ENCODE results near the gene VAMP4. TPM values are rescaled to one million over a fixed set of nuclear protein-coding genes. Genes with fewer than 3 reads are reported as not detected.

The VAMP4 gene
- total RNA-seq, 1 experiment from 2014 or later: 4.2 TPM

DNA sequence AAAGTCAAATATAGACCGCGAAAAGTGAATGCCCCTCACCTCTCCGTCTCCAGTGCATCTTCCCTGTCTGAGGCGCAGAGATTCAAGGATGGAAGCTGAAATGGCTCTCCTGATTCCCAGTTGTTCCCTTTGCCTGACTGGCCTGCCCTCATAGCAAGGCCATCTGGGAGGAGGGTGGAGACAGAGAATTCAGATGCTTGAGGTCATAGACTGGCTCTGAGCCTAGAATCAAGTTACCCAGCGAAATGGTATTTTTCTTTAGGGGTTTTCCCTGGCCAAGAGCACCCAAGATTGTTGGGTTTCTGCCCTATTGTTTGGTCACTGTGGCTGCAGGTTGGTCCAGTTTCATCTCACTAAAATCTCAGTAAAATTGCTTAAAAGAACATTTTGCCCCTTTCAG, 46.8 kb upstream of the VAMP4 start:
- no peak overlapping the region for H3K4me3 Mint-ChIP-seq
- peaks cover 4% of the 10 kb centered on the region; the same call in 1 of the 2 replicates for H3K79me2 ChIP-seq (ENCODE audit: insufficient read depth, low read length)
- H3K9me3 ChIP-seq (ENCODE audit: control insufficient read depth, low read depth, low read length): no peaks in the 10 kb centered on the region
- no peak overlapping the region for H2BK20ac ChIP-seq (ENCODE audit: low read depth, low read length, poor library complexity, severe bottlenecking)
- no peak overlapping the region for H3K9ac ChIP-seq (ENCODE audit: extremely low read depth, insufficient read length, low read length)
- no peak overlapping the region for H3K56ac ChIP-seq (ENCODE audit: insufficient read length, low read depth, low read length)
- H3K23me2 ChIP-seq (ENCODE audit: insufficient read length, low read depth, low read length, poor library complexity, severe bottlenecking): no peaks in the 10 kb centered on the region
- H3K27me3 Mint-ChIP-seq (ENCODE audit: low read depth): no peaks in the 10 kb centered on the region
- no peaks in the 10 kb centered on the region for H3K79me1 ChIP-seq (ENCODE audit: insufficient read depth, low read depth, low read length, poor library complexity, severe bottlenecking)
- H3K27ac Mint-ChIP-seq: no peak overlapping the region
- H4K8ac ChIP-seq (replicated peaks; ENCODE audit: insufficient read length, low read depth, low read length): no peak overlapping the region
- H3T11ph ChIP-seq (ENCODE audit: low read length): no peak overlapping the region
- H3K18ac ChIP-seq (ENCODE audit: insufficient read length, low read depth, low read length): no peak overlapping the region
- peaks cover 46 to 94% (median 90%) of the 10 kb centered on the region in 3 experiments; a peak in 6 of 7 replicates for H3K36me3 Mint-ChIP-seq (ENCODE audit: insufficient read depth in 1 of 3, low read depth in 3 of 3)
- no peak overlapping the region for H2BK5ac ChIP-seq (ENCODE audit: insufficient read length, low read length)
- H3K27ac ChIP-seq (ENCODE audit: insufficient read length, low read depth, low read length): no peak overlapping the region
- no CpG with 5 or more reads among the region's 5 CpGs for WGBS (ENCODE audit: extremely low coverage, insufficient read length, low lambda C conversion rate)
- no peak overlapping the region for H2BK15ac ChIP-seq (ENCODE audit: low read depth, low read length)
- no peaks in the 10 kb centered on the region for H3K4me1 ChIP-seq (ENCODE audit: insufficient read depth, low read length)
- DNase-seq: no peak
- no peak overlapping the region for H3K4ac ChIP-seq (ENCODE audit: low read depth, low read length)
- no peaks in the 10 kb centered on the region for H3K27me3 ChIP-seq (ENCODE audit: insufficient read depth, low read length)
- no peak overlapping the region for H2AK5ac ChIP-seq (ENCODE audit: insufficient read length, low read length)
- no peak overlapping the region for H2BK120ac ChIP-seq (ENCODE audit: low read depth, low read length, poor library complexity, severe bottlenecking)
- no peaks in the 10 kb centered on the region; a peak in 1 of 5 replicates for H3K9me3 Mint-ChIP-seq
- H4K20me1 ChIP-seq (ENCODE audit: control insufficient read depth, insufficient read depth, insufficient read length): no peaks in the 10 kb centered on the region
- H4K5ac ChIP-seq (ENCODE audit: insufficient read length, low read depth, low read length): no peak overlapping the region
- H3K23ac ChIP-seq (ENCODE audit: insufficient read length, low read depth, low read length): no peak overlapping the region
- H3K4me1 Mint-ChIP-seq: peaks cover 0 to under 1% of the 10 kb centered on the region in 2 experiments; a peak in 2 of 4 replicates
- no peak overlapping the region for H3K4me2 ChIP-seq (ENCODE audit: insufficient read depth, insufficient read length, low read length)
- H2BK12ac ChIP-seq (ENCODE audit: insufficient read length, low read depth, low read length): no peak overlapping the region
- no peak for TF ChIP-seq CTCF (conservative IDR thresholded peaks at IDR 0.05)
- no peak overlapping the region for H3K14ac ChIP-seq (ENCODE audit: insufficient read depth, low read length)
- no peak overlapping the region for H2AFZ ChIP-seq (ENCODE audit: low read length)
- no peak overlapping the region for H4K91ac ChIP-seq (ENCODE audit: insufficient read length, low read depth, low read length)
